NCI-H187 (cell line): Measurements from ENCODE around the gene DIP2B.

ENCODE experiments used
- DNase-seq, 2 experiments: peaks; one replicate each; lab custom pipeline; 2025; lab: John Stamatoyannopoulos, UW

DIP2B gene

DNA sequence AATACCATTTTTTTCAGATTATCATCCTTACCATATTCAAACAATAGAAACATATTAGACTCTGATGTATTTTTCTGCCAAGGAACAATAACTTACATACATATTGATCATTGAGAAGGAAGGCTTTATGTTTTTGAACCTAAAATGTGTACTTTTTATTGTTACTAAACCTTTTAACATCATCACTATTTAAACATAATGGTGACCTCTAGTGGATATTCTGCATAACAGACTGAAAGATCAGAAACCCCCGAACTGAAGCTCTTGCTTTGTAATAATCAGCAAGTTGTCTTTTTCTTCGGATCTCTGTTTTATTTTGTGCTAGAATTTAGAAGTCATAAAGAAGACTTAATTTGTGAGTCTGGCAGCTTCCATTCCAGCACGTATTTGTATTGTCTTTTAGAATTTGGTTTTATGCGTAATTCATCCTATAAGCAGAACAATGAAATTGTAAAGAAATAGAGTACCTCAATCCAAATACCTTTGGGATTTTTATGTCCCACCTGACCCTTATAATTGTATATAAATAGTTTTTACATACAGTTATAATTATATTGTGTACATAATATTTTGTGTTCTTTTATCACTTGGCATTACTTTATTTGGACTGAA, 133.2 kb downstream of the DIP2B start:
- no peak for DNase-seq

GRCh38 chr12:50638482-50638880, 133.7 kb downstream of the DIP2B start:
- no peak for DNase-seq

DNA sequence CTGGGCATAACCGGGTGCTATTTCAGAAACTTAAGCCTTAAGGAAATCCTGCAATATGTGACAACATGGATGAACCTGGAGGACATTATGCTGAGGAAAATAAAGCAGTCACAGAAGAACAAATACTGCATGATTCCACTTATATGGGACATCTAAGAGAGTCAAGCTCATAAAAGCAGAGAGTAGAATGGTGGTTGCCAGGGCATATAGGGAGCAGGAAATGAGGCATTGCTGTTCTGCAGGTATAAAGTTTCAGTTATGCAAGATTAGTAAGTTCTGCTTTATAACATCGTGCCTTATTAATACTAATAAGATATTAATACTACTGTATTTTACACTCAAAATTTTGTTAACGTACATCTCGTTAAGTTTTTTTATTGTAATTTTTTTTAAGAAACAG, 134.9 kb downstream of the DIP2B start:
- DNase-seq, result no peak

- no peak for DNase-seq
Observed at GRCh38 chr12:50640321-50640939, 135.6 kb downstream of the DIP2B start.

- no peak for DNase-seq
Observed at GRCh38 chr12:50641566-50641965, 136.8 kb downstream of the DIP2B start.

- DNase-seq, result no peak
Observed at GRCh38 chr12:50642035-50642451, 137.3 kb downstream of the DIP2B start.

- peak in 1 of 2 experiments; percentile 36 for DNase-seq
Observed at GRCh38 chr12:50642761-50643160, 138.0 kb downstream of the DIP2B start.

- DNase-seq, result peak in 1 of 2 experiments; percentile 42
Observed at GRCh38 chr12:50647031-50647430, 142.2 kb downstream of the DIP2B start.

- DNase-seq, result no peak
Observed at GRCh38 chr12:50647479-50647878, 142.7 kb downstream of the DIP2B start.

DNA sequence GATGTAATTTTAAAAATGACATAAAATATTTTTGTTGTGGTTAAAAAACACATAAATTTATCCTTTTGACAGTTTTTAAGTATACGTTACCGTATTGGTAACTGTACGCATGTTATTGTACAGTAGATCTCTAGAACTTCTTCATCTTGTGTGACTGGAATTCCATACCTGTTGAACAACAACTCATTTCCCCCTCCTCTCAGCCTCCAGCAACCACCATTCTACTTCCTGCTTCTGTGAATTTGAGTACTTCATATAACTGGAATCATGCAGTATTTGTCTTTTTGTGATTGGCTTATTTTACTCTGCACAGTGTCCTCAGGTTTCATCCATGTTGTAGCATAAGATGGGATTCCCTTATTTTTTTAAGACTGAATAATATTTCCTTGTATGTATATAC, 145.5 kb downstream of the DIP2B start:
- DNase-seq, result no peak

DNA sequence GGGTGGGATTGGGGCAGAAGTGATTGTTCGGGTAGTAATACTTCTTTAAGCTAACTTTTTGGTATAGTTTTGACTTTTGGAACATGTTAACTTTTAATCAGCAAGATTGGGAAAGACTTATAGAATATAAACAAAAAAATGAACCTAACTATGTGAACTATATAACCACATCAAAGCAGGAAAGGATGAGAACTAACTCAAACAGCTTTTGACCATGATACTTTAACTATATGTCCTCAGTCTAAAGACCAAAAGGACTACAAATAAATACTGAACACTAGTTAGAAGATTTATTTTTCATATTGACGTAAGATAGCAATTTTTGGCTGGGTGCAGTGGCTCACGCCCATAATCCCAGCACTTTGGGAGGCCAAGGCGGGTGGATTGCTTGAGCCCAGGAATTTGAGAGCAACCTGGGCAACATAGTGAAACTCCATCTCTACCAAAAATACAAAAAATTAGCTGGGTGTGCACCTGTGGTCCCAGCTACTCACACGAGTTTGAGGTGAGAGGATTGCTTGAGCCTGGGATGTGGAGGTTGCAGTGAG, 150.7 kb downstream of the DIP2B start:
- DNase-seq, result no peak

GRCh38 chr12:50659260-50659659, 154.5 kb downstream of the DIP2B start:
- no peak for DNase-seq

DNA sequence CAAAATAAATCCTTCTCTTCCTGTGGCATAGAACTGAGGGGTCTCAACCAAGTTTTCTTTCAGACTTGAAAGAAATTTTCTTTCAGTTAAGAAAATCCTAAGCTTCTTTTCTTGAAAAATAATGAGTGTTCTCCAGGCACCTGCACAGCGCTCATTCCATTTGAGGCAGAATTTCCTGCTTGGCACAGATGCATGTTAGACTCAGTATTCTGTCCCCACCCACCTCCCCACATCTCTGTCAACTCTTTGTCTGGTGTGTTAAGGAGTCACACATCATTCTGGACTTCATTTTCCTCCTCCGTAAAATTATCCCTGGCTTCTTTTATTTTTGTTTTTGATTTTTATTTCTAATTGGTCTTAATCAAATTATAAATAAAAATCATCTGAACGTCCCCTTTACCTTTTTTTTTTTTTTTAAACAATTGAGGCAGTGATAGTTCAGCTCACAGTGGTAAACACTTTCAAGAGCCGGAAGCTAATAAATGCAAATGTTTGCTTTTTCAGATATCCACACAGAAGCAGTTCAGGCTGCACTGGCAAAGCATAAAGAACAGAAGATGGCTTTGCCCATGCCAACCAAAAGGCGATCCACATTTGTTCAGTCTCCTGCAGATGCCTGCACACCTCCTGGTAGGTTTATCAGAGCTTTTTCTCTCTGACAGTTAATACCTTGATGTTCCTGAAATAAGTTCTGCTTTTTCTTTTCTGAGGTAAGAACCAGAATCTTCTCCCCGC, 155.1 kb downstream of the DIP2B start:
- DNase-seq, result no peak

DNA sequence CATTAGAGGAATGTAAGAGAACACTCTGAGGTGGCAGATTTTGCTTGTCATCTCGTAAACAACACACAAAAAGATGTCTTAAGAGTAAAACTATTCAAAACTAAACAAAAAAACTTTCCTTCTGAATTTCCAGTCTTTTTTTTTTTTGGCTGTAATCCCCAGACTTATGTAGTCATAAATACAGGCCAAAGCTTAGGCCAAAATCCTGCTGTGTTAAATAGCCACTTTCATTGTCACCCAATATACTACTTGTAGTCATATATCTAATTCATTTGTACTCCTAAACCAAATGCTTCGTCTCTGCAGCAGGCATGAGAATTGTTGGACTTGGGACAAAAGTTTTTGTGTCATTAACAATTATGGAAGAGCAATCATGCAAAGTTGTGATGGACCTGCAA, 155.6 kb downstream of the DIP2B start:
- no peak for DNase-seq

DNA sequence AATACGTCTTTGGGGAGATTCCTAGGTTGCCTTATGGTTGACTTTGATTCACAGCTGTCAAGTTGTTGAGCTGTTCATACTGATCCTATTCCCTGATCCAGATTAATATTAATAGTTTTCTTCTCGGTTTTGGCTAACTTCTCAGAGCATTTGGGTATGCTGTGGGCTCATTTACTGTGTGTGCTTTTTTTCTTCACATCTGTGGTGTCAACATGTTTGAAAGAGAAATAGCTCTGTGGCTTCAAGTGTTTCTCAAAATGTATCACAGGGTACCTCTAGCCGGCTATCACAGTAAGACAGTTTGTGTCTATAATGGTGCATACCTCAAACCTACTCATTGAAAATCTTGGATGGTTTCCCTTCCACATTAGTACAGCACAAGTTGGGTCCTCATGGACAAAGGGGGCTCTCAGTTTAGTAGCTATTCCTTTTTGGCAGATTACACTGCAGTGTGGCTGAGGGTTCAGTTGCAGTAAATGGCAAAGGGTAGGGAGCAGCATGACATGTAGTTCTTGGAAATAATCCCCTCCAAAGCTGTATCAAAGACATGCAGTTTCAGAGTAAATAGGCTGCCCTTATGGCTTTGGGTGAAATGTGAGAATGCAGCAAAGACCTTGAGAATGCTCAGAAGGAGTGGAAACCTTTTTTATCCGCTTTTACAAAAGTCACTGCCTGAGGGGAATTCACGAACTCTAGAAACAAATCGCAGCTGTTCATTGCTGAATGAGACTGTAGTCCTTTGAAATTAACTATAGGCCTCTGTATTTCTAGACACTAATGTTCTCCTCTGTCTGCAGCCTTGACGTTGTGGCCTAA, 156.7 kb downstream of the DIP2B start:
- no peak for DNase-seq

DNA sequence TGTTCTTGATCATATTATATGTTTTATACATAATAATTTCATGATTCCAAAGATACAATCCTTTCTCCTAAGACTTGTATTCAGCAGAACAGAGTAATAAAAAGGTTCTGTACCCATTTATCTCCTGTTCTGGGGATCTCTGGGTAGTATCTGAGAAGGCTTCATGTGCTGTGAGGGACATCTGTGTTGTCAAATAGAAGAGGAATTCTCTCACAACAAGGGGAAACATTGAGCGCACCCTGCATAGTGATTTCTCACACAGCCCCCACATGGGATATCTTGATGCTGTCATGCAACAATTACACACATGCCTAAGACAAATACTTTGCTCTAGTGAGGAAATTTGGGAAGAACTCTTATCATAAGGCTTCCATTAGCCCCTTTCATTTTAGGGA, 157.3 kb downstream of the DIP2B start:
- DNase-seq, result no peak

DNA sequence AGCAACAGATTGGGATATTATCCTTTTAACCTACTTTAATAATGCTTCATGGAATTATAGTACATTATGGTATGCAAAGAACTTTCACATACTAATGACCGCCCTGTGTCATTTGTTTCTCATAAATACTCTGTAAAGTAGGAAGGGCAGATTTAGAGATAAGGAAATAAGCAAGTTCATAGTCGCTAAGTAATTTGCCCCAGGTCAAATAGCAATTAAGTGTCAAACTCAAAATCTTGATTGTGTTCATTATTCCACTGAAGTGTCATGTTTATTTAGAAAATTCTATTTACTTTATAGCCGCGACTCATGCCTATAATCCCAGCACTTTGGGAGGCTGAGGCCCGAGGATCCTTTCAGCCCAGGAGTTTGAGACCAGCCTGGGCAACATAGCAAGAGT, 160.4 kb downstream of the DIP2B start:
- no peak for DNase-seq

DNA sequence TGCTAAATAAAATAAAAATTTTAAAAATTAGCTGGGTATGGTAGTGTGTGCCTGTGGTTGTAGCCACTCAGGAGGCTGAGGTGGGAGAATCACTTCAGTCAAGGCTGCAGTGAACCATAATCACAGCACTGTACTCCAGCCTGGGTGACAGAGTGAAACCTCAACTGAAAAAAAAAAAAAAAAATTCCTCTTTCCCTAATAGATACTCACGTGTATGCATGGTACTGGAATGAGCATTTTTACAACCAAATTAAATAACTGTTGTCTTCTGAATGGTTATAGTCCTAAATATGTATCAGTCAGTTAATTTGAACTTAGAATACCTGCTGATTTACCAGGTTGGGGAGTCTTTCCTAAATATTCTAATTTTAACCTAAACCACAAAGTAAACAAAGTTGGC, 160.8 kb downstream of the DIP2B start:
- no peak for DNase-seq

- DNase-seq, result no peak
Observed at GRCh38 chr12:50666023-50666422, 161.2 kb downstream of the DIP2B start.

DNA sequence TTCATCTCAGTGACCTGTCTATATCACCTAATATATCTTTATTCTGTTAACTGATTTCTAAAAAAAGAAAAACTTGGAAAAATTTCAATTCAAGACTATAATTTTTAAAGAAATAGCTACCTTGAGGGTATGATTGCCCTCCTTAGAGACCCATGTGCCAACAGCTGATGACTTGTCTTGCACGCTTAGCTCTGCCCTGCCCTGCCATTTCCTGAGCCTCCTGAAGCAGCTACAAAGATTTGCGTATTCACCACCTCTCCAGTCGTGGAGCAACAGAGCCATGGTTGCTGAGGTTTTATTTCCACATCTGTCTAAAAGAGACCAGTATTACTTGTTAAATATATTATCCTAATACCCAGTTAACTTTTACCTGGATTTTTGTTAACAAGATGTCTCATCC, 167.4 kb downstream of the DIP2B start:
- no peak for DNase-seq

DNA sequence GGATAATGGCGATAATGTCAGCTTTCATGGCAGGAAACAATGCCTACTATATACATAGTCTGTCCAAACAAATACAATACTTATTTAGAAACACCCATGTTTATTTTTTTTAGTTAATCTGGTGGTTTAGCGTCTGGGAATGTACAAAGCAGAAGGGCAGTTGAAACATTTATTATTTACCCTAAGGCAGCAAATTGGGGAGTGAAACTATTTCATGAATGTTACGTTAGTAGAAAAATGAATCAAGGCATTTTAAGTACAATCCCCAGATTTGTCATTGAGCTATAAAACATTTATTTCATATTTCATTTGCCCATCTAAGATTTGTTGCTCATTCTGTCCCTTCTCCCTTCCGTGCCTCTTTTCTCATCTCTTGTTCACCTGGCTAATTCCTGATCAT, 172.0 kb downstream of the DIP2B start:
- DNase-seq, result no peak

DNA sequence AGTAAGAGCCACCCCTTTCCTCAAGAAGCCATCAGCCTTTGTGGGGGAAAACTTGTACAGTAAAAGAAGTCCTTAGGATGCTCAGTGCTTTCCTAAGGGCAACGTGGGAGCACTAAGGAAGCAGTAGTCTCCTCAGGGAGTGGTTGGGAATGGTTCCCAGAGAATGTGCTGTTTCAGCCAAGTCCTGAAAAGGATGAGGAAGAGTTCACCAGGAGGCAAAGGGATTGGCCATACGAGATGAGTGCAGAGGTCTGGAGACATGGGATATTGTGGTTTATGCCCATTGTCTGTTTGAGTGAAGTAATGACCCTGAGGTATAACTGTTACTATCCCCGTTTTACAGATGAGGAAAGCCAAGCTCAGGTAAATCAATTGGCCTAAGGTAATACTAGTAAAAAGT, 173.1 kb downstream of the DIP2B start:
- DNase-seq, result no peak
